ENCODE measurements around the gene CNTN6. TPM values are rescaled to one million over a fixed set of nuclear protein-coding genes. Genes with fewer than 3 reads are reported as not detected.

CNTN6 gene
- total and polyA plus RNA-seq, 2 of the 4 experiments (the other 2 are of a cell fraction), result not detected

DNA sequence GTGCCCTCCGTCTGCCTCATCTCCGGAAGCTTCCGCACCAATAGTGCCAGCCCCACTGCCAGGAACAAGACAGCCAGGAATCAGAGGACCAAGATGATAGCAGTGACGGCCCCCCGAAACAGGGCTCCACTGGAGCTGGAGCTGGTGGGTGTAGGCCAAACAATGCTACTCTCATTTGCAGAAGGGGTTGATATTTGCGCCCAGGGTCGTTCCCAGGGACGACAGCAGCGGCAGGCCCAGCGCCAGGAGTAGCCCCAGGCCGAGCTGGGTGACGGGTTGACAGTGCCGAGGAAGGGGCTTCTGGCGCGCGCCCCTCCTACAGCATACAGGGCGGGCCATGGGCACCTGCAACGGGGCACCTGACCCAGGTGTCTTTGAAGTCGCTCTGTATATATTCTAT is 301.4 kb downstream of the CNTN6 start:
- Histone ChIP-seq H2BK120ac (ENCODE audit: low read depth, low read length) (no peak overlapping the region), H4K5ac (ENCODE audit: low read depth, low read length) (no peak overlapping the region), H3K27me3 (ENCODE audit: control insufficient read depth, insufficient read depth, low read length) (no peaks in the 10 kb centered on the region), H4K91ac (ENCODE audit: insufficient read depth, low read depth, low read length) (no peak overlapping the region), H3K18ac (ENCODE audit: low read depth, low read length) (no peak overlapping the region), H3K4me1 (ENCODE audit: control insufficient read depth, insufficient read depth, low read length) (no peaks in the 10 kb centered on the region), H4K20me1 (ENCODE audit: insufficient read depth, low read length) (no peaks in the 10 kb centered on the region), H2BK5ac (ENCODE audit: low read depth, low read length, poor library complexity, severe bottlenecking) (no peak overlapping the region), H2BK15ac (ENCODE audit: low read depth, low read length) (no peak overlapping the region), H2BK20ac (ENCODE audit: low read depth, low read length) (no peak overlapping the region), H2AK9ac (replicated peaks; ENCODE audit: low read depth, low read length, poor library complexity) (no peak overlapping the region), H3K23ac (ENCODE audit: low read depth, low read length) (no peak overlapping the region), H3K9me1 (ENCODE audit: insufficient read depth, low read length) (no peaks in the 10 kb centered on the region), H4K8ac (ENCODE audit: low read depth in 2 of 2, low read length in 2 of 2) (no peak overlapping the region), H3K4me2 (ENCODE audit: low read depth, low read length) (no peak overlapping the region), H3K27ac (ENCODE audit: insufficient read depth, low read length) (no peak overlapping the region), H3K4me3 (ENCODE audit: insufficient read depth, low read depth, low read length) (no peak overlapping the region), H2AK5ac (ENCODE audit: low read depth, low read length) (no peak overlapping the region), H3K9me3 (ENCODE audit: control insufficient read depth, insufficient read depth, low read length) (peaks cover 4% of the 10 kb centered on the region), H3K56ac (ENCODE audit: extremely low read depth, insufficient read depth, low read length) (no peak overlapping the region), H3K36me3 (ENCODE audit: control insufficient read depth, insufficient read depth, low read length) (no peaks in the 10 kb centered on the region), H3K4ac (ENCODE audit: low read depth, low read length) (no peak overlapping the region), H3K9ac (ENCODE audit: low read depth, low read length) (no peak overlapping the region), H2AFZ (replicated peaks; ENCODE audit: low read length, poor library complexity) (no peak overlapping the region), H3K14ac (replicated peaks; ENCODE audit: low read depth, low read length) (no peak overlapping the region), H3K79me1 (ENCODE audit: low read depth in 1 of 2, low read length in 2 of 2) (no peaks in the 10 kb centered on the region)
- WGBS, 2 experiments (ENCODE audit: extremely low coverage in 2 of 2, insufficient read length in 1 of 2), result 80% methylated on average over 2 of the region's 19 CpGs; no CpG with 5 or more reads in 1 of the 2 experiments
- intact Hi-C loops (cut with micrococcal nuclease), result no loop called here
- DNase-seq (no peak), ATAC-seq (ENCODE audit: low read depth) (no peak)
- in situ Hi-C loops (cut with MboI; ENCODE audit: low sequenced_read_pairs), result no loop called here
- BruUV-seq (replicated peaks), result no TSS peak
- TF ChIP-seq MXI1 (IDR thresholded peaks at IDR 0.05; ENCODE audit: borderline replicate concordance, low read depth, low read length) (no peak), NFE2L2 (IDR thresholded peaks at IDR 0.05; ENCODE audit: low read depth, low read length) (no peak), MAFK (IDR thresholded peaks at IDR 0.05; ENCODE audit: low read depth, low read length) (no peak), MAZ (IDR thresholded peaks at IDR 0.05; ENCODE audit: borderline replicate concordance, low read depth, low read length) (no peak), CEBPB (IDR thresholded peaks at IDR 0.05; ENCODE audit: low read depth, low read length) (no peak)
- TF ChIP-seq, protein P1, sequence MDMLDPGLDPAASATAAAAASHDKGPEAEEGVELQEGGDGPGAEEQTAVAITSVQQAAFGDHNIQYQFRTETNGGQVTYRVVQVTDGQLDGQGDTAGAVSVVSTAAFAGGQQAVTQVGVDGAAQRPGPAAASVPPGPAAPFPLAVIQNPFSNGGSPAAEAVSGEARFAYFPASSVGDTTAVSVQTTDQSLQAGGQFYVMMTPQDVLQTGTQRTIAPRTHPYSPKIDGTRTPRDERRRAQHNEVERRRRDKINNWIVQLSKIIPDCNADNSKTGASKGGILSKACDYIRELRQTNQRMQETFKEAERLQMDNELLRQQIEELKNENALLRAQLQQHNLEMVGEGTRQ (IDR thresholded peaks at IDR 0.05; ENCODE audit: low read depth, low read length), result no peak
- TF ChIP-seq, protein P2, sequence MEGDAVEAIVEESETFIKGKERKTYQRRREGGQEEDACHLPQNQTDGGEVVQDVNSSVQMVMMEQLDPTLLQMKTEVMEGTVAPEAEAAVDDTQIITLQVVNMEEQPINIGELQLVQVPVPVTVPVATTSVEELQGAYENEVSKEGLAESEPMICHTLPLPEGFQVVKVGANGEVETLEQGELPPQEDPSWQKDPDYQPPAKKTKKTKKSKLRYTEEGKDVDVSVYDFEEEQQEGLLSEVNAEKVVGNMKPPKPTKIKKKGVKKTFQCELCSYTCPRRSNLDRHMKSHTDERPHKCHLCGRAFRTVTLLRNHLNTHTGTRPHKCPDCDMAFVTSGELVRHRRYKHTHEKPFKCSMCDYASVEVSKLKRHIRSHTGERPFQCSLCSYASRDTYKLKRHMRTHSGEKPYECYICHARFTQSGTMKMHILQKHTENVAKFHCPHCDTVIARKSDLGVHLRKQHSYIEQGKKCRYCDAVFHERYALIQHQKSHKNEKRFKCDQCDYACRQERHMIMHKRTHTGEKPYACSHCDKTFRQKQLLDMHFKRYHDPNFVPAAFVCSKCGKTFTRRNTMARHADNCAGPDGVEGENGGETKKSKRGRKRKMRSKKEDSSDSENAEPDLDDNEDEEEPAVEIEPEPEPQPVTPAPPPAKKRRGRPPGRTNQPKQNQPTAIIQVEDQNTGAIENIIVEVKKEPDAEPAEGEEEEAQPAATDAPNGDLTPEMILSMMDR (conservative IDR thresholded peaks at IDR 0.05; ENCODE audit: low read depth, low read length), result no peak
- dilution Hi-C loops (cut with HindIII; ENCODE audit: low sequenced_read_pairs, unreplicated experiment), result no loop called here
- POLR2A ChIA-PET (ENCODE audit: unreplicated experiment), result no interaction called here
- CTCF ChIA-PET, result no interaction called here
